Measurements from ENCODE around the gene ADM2. TPM values are rescaled to one million over a fixed set of nuclear protein-coding genes. Genes with fewer than 3 reads are reported as not detected.

ADM2 gene
- total RNA-seq, 1 donor from 2014 or later, result 0.34 TPM

DNA sequence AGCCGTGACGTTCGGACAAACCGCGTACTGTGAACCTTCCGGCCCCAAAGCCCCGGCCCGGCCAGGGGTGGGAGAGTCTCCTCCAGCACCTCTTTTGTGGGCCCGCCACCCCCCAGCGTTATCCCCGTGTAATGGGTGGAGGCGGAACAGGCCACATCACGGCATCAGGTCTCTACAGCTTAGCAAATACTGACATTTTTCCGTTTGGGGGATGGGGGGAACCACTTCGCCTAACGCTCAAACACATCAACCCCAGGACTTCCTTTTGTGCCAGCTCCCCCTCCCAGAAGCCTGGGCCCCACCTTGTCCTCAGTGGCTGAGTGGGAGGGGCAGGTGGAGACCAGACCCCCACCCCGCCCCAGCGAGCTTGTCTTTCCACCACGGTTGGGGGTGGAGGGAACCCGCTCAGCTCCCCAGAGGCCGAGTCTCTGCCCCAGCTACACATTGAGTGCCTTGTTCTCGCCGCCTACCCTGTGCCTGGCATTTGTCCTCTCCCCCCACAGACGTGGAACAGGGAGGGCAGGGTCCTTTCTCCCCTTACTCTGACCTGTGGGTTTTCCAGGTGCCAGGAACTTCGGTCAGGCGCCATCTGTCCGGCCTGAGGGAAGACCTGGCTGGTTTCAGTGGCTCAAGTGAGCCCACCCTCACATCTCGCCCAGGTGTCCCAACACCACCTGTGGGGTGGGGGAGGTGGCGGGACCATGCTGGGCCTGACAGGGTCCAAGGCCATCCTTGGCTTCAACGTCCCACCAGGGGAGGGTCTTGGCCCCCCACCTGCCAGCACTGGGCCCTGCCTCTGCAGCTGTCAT, 36.1 kb upstream of the ADM2 start:
- no peak for DNase-seq

DNA sequence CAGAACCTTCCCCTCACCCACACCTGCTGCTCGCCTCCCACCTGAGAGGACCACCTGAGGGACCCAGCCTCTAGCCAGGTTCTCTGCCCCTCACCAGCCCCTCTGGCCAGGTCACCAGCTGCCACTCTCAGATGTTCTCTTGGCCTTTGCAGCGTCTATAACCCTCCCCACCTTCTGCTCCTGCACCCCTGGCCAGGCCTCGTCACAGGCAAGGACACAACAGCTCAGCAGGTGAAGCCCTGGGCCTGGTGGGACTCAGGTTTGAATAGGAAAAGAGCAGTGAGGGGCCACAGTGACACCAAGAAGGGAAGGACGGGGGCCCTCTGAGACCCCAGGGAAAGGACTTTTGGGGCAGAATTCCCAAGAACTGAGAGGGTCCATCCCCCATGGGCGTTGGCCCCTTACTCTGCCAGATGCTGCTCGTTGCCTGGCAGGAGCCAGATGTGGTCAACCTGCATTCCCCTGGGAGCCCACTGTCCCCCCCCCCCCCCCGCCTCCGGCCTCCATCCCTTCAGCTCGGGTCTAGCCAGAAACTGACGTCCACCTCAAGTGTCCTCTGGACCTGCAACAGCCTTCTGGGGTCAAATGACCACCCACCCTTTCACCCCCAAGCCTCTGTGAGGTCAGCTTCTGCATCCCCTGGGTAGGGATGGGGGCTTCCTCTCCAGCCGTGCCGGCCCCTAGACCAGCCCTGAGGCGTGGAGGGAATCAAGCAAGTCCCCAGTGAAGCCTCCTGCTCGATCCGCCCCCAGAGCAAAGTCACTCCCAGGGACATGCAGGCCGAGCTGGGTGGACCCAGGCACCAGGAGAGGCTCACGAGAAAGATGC, 35.2 kb upstream of the ADM2 start:
- no peak for DNase-seq

DNA sequence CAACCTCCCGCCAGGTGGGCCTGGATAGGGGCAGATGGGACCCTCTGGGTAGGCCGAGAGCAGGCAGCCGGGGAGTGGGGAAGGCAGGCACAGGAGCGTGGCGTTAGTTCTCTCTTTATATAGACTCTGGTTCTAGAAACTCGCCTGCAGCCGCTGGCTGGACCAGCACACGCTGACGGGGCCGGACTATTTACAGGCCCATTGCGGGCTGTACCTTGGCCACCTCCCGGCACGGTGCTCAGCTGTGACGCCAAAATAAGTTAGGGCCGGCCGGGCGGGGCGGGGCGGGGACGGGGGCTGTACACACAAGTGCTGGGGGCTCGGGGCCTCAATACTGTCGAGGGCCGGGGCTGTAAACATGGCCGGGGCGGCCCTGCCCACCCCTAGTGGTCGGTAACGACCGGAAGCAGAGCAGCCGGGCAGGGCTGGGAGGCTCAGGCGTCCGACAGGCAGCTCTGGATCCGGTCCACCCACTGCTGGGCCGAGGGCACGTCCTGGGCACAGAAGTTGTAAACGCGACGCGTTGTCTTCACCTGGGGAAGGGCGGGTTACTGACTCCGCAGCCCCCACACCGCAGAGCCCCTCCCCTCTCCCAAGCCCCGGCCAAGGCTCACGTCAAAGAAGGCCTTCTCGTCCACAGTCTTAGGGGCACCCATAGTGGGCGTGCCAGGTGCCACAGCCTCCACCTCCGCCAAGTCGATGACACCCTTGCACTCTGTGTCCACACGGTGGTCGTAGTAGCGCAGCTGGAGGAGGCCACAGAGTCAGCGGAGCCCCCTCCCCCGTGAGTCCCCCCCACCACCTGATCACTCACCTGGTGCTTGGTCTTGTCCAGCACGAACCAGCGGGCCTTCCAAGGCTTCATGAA, 34.4 kb upstream of the ADM2 start:
- no peak for DNase-seq

DNA sequence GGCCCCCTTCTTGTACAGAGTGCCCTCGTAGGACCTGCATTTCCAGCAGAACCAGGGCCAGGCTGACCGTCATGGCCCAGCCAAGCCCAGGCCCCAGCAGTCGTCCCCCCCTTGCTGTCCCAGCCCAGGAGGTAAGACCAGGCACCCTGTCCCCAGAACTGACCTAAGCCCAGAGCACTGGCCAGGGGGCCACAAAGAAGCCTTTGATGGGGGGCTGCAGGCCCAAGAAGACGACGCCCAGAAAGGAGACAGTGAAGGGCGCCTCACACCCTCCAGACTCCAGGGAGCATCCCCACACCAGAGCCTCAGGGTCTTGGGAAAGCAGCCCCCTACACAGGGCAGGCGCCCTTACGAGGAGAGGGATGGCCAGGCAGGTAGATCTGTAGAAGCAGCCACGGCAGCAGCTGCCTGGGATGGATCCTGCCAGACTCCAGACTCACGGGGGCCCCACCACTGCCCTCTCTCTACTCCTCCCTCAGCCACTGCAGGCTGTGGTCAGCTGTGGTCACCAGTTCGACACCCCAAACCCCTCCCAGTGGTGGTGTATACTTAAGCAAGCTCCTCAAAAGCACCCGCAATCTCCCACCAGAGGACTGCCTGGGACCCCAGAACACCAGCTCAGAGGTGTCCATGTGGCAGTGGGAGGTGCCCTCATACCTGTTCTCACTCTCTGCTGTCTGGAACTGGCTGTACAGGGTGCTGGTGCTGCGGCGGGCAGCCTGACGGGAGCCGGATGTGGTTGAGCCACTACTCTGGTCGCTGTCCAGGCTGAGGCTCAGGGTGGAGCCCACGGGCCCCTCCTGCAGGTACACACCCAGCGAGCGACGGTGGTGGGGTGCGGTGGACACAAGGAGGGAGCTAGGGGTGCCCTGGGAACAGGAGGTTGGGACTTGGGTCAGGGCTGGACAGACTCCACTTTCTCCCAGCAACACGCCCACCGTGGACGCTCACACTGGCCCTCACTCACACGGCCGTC, 33.5 kb upstream of the ADM2 start:
- no peak for DNase-seq

DNA sequence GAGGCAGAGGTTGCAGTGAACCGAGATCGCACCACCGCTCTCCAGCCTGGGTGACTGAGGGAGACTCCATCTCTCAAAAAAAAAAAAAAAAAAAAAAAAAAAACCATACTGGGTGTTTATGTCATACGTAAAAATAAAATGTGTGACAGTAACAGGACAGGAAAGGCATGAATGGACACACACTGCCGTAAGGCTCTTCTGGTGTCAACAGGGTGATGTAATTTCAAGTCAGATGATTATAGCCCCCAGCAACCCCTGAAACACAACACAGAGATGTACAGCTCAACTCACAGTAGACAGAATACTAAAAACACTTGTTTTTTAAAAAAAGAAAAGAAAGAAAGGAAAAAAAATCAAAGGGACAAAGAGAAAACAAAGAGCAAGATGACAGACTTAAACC, 28.7 kb upstream of the ADM2 start:
- no peak for DNase-seq

DNA sequence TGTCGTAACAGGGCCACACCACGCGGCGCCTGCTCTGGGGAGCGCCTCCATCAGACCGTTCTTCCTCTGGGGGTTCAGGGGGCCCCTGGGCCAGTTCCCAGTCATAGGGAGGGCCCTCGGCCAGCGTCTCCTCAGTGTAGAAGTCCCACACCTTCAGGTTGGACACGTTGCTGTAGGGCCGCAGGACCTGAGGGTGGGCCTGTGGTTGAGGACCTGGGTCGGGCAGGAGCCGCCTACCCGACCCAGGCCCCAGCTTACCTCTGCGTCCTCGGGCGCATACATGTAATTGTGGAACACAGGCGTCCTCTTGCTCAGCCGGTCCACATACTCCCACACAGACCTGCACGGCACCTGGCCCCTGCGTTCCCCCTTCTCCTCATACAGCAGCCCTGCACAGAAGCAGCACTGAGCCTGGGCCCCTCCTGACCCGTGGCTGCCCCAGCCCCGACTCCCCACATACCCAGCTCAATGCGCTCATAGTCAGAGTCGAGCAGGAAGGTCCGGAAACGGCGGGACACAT, 26.7 kb upstream of the ADM2 start:
- no peak for DNase-seq

DNA sequence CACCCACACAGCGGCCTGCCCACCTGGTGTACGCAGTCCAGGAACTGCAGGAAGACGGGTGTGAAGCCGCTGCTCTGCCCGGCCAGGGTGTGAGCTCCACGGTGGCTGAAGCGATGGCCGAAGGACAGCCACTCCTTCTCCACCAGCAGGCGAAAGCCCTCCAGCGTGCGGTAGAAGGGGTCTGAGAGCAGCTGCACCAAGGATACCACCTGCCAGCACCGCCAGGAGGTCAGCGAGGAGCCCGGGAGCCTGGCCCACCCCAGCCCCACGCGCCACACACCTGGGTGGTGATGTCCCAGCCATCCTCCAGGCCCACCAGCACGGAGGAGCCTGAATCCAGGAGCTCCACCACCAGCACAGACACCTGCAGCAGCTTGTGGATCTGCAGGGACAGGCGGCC, 26.1 kb upstream of the ADM2 start:
- DNase-seq, result no peak

DNA sequence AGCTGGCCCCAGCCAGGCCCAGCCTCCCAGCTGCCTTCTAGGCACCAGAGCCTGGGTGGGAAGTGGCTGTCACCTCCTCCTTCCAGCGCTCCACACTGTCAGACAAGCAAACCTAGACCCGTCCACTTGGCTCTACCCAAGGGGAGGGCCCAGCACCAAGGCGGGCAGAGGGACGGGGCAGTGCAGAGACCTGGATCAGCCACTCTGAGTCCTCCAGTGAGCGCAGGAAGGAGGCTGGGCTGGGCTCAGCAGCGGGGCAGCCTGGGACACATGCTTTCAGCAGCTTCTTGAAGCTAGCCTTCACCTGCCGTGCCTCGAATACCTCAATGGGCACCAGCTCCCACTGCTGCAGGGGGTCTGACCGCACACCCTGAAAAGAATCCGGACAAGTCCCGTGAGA, 25.3 kb upstream of the ADM2 start:
- no peak for DNase-seq

DNA sequence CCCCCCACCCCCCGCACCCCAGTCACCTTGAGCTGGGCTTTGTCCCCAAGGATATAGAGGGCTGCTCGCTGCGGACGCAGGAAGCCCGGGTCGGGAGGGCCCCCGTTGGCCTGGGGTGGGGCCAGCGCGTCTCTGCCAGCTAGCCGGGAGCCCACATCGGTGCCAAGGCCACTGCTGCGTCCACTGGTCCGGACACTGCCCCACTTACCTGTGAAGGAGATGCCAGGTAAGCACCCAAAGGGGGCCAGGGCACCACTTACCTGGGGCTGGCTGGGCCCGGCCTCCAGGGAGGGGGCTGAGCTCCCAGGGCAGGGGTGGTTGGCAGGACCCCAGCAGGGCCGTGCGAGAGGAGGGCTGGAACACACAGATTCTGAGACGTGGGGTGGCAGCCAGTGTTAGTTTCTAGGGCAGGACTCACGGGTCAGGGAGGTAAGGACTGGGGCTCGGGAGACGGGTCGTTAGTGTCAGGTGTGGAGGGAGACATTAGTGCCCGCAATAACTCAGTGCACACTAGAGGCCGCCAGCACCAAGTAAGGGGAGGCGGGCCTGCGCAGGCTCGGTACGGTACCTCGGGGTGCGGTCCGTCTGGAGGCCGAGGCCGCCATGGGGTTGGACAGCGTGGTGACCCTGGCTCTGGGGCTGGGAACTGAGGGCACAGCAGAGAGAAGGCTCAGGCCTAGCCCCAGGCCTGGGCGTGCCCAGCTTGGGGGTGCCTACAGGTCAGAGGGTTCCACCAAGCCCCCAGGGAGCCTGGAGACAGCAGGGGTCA, 24.7 kb upstream of the ADM2 start:
- DNase-seq, result peak; percentile 15

DNA sequence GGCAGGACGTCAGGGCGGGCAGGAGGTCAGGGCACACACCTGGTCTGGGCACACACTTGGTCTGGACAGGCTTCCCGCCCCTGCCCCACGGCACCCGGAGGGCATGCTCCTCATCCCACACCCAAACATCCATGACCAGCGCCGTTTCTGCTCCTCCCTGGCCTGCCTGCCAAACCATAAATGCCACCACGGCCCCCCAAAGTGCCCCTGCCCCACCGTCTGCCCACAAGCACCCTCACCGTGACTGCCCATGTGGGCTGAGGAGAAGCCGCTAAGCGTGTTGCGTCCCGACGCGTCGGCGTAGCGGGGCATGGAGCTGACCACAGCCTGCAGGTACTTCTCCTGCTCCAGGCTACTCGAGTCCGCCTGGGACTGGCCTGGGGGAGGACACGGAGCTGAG, 22.3 kb upstream of the ADM2 start:
- no peak for DNase-seq

DNA sequence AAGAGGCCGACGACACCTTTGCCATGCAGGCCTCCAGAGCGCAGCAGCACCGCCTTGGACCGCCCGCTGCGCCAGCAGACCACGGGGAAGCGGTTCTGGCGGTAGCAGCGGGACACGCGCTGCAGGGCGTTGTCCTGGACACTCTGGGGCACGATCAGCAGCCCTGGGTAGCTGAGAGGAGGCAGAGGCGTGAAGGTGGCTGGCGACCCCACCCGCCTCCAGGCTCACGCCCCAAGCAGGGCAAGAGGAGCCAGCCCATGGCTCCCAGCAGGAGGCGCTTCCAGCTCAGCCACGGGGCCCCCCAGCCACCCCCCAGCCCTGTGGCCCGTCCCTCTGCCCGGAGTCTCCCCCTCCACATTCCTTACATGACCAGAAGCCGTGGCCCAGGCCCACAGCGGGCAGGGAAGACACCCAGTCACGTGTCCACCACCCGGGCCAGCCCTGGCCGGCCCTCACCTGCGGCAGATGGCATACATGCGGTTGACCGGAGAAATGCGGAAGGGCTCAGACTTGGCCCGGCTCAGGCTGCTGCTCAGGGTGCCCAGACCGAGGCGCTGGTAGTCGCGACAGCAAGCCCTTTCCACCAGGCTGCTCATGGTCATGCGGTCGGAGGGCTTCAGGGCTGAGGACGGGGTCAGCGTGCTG, 21.7 kb upstream of the ADM2 start:
- DNase-seq, result no peak

DNA sequence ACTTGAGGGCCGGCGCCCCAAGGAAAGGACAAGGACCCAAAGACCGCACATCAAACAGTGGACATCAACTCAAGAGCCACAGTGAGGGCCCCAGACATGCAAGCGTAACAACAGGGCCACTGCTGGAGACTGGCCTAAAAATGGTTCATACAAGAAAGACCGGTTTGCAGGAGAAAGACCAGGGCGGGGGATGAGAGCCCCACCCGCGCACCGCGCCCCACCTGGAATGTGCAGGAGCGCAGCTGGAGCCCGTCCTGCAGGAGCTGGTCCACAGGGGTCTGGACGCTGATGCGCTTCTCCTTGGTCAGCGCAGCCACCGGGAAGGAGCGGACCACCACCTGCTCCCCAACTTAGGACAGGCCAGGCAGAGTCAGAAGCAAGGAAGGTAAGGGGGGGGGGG, 20.4 kb upstream of the ADM2 start:
- DNase-seq, result no peak

DNA sequence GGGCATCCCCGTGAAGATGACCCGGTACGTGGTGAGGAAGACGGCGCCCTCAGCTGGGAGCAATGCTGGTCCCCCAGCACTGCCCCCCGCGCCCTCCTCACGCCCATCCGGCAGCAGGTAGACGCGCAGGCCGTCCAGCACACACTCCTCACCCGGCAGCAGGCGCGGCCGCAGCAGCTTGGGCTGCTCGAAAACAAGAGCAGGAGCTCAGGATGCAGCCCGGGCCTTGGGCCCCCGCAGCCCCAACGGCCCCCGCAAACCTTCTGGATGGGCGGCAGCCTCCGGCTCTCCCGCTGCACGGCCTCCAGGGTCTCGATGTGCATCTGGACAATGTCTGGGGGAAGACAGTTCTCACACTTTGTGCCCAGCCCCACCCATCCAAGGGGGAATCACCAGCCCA, 19.8 kb upstream of the ADM2 start:
- no peak for DNase-seq

DNA sequence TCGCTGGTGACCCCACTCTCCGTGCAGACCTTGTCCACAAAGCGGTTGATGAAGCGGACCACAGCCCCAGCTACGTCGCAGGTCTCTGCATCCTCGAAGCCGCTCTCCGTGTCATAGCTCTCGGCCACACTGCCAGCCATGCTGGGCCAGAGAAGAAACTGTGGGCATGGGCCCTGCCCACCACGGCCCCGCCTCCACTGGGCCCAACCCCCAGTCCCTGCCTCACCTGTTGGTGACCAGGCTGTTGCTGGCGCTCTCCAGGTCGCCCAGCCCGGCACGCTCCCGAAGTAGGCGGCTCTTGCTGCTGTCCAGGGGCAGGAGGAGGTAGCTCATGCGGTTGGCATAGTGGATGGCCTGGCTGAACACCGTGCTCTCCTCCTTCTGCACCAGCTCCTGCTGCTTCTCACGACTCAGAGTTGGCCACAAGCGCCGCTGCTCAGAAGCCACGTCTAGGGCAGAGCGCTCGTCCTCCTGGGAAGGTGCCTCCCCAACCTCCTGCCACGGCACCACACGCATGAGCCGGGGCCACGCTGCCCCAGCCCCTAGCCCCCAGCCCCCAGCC, 19.3 kb upstream of the ADM2 start:
- DNase-seq, result no peak

DNA sequence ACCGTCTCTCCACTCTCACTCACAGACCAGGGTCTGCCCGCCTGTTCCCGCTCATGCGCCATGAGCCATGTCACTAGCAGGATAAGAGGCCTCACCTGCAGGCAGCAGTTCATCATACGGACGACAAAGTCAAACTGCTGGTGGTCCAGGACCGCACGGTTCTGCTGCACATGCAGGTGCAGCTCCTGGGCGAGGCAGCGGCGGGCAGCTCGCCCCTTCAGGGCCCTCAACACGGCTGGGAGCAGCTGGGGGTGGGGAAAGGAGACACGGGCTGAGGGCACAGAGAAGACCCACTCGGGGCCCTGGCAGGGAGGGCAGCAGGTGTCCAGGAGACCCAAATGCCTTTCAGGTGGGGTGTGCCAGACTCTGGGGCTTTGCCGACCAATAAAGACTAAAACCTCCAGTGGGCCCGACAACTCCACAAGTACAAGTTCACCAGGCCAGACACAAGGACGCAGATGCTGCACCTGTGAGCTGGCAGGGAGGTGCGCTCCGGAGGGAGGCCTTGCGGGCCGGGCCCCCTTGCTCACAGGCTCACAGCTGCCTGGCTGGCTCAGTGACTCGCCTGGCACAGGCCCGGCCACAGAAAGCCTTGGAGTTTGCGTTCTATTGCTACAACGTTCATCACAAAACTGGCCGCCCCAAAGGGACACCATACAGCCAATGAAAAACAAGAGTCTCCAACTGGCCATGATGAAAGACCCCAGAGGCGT, 18.0 kb upstream of the ADM2 start:
- no peak for DNase-seq

DNA sequence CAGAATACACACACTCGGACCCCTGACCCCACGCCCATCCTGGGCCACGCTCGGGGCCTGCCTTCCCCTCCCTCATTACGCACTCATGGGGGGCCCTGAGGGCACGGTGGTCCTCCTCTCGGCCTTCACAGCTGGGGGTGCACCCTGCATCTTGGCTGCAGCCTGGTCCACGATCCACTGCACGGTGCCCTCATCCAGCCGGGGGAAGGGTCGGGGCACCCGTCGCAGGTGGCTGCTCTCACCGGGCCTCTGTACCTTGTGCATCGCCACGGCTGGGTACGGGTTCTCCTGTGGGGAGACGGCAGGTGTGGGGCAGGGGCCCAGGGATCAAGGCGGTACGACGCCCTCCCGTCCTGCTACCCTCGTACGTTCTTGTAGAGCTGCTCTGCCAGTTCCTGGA, 16.9 kb upstream of the ADM2 start:
- DNase-seq, result no peak

DNA sequence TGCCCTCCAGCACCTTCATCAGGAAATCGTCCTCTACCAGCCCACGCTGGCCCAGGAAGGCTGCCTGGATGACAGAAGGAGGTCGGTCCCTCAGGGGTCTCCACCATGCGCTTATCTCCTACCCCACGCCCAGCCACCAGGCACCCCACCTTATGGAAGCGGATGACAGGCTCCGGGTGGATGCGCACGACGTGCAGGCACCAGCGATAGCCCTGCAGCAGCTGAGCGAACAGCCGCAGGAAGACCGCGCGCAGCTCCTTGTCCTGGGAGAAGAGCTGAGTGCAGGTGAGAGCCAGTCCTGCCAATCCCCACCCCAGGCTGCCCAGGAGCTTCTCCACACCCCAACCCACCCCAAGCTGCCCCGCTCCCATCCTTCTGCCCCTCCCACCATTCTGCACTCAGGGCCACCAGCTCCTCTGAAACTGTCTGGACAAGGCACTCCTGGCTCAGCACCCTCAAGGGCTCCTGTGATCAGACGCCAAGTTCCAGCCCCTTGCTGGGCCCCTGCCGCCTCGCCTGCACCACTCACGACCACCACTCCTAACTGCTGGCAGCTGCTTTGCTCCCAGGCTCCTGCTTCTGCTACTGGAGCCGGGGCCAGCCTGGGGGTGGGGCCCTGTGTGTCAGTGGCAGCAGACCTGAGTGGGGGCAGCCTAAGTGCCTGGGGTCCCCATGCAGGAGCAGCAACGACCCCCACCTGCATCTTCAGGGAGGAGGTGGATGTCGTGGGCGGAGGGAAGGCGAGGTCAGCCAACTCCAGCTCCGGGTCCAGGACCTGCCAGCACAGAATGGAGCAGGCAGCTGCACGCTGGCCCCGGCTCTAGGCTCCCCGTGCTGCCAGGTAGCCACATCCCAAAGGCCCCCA, 16.0 kb upstream of the ADM2 start:
- no peak for DNase-seq

DNA sequence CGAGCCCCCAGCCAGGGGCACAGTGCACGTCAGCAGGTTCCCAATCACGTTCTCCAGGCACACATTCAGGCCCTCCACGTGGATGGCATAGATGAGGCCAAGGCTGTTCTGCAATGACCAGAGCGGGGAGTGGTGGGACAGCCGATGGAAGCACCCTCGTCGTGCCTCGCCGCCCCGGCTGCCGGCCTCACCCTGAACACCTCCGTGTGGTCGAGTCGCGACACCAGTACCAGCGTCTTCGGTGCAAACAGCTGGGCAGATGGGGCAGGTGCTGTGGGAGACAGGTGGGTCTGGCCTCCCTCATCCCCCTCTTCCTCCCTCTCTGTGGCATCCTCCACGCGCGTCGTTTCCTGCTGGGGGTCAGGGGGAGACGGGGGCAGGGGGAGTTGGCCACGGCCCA, 14.0 kb upstream of the ADM2 start:
- no peak for DNase-seq
